Brain microvascular endothelial cell (primary cell): ENCODE data around the gene PLCB2.

ENCODE experiments used
- DNase-seq: peaks from one replicate; pipeline ENCODE4 v3.0.0-alpha.2; 2020
- H3K27ac ChIP-seq: fragments of 250-450 bp; sonication (Bioruptor Pico); 2 replicates; pipeline ENCODE4 v1.5.1; 2020; ENCODE audit warnings: mild to moderate bottlenecking, moderate library complexity
- H3K27me3 ChIP-seq: fragments of 250-450 bp; sonication (Bioruptor Pico); replicated peaks from 2 replicates; pipeline ENCODE4 v1.5.1; 2020; ENCODE audit warnings: mild to moderate bottlenecking
- H3K36me3 ChIP-seq: fragments of 250-450 bp; sonication (Bioruptor Pico); replicated peaks from 2 replicates; pipeline ENCODE4 v1.5.1; 2020; ENCODE audit warnings: mild to moderate bottlenecking
- H3K4me3 ChIP-seq: 2 replicates; pipeline ENCODE4 v1.5.1; 2011; ENCODE audit warnings: low read depth, mild to moderate bottlenecking, control low read depth, low read length, moderate library complexity
- CTCF ChIP-seq: IDR thresholded peaks from 2 replicates; pipeline ENCODE4 v1.5.1; 2011; ENCODE audit warnings: low read depth, mild to moderate bottlenecking, moderate library complexity, low read length, control low read depth, inconsistent platforms; ENCODE audit errors: missing control alignments
- in situ Hi-C: cut with HindIII; loops from 2 replicates; pipeline ENCODE4 v1.10.0; 2017; ENCODE audit warnings: low sequenced_read_pairs, low pct_ligation_motif_present

The PLCB2 gene

DNA sequence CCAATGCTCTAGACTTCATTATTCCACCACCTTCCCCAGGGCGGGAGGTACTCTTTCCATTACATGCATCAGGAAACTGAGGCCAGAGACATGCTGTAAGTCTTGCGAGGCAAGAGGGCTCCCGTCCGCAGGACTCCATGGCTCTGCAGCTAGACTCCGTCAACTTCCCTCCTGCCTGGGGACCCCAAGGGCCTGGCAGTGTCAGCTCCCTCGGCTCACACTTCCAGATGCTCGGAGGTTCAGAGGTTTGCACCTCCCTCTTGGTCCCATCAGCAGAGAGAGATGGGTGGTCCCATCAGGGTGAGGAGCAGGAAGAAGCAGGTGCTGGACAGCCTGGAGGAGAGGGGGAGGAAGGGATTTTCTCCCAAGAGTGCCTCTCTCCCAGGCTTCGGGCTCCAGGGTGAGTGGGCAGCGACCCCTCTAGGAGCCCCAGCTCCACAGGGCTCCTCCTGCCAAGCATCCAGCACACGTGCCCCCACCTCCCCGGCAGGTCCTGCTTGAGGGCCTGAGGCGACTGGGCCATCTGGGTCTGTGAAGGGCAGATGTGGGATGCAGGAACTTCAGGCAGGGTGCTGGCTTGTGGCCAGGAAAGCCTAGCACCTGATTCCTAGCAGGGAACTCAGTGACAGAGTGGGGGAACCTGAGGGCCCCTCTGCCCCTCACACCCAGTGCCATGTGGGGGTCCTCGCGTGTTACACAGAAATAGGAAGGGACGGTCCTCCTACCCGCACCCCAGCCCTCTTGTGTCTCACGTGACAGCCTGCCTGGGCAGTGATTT, 59.5 kb downstream of the PLCB2 start:
- in situ Hi-C loops = no loop called here
- Histone ChIP-seq H3K27ac (no peak overlapping the region), H3K27me3 (peaks cover 11% of the 10 kb centered on the region), H3K36me3 (no peaks in the 10 kb centered on the region), H3K4me3 (no peak overlapping the region)
- DNase-seq = no peak
- TF ChIP-seq CTCF = no peak

- no peak for TF ChIP-seq CTCF
- in situ Hi-C loops = no loop called here
- Histone ChIP-seq H3K27ac (no peak overlapping the region), H3K4me3 (no peak overlapping the region), H3K27me3 (peaks cover 7% of the 10 kb centered on the region), H3K36me3 (no peaks in the 10 kb centered on the region)
- DNase-seq = no peak
Measured at GRCh38 chr15:40247406-40247971, 60.2 kb downstream of the PLCB2 start.

DNA sequence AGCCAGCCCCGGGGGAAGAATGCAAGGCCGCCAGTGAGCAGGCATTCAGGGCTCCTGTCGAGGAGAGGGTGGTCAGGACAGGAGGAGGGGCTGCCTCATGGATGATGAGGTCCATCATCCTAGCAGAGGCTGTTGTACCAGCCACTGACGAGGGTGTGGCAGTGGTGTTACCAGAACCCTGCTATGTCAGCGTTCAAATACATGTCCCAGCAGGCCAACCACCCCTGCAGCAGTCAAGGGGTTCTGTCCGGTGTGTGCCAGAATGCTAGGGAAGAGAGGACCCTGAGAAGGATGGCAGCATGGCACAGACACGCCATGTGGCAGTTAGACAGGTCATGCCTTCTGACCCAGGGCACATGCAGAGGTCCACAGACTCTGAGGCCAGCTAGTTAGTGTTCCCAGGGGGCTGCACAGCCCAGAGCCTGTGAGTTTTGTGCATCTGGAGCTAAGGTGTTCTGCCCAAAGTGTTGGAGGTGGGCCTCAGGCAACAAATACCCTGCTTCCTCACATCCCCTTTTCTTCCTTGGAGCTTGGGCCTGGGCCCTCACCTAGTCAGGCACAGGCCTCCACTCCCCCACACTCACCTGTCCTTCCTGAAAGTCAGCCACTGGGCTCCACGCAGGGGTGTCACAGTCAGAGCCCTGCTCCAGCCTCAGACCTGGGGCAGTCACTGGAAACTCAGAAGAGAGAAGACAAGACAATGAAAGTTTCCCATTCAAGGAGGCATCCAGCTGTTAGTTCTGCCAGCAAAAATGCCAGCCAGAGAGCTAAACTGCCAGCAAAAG, 61.0 kb downstream of the PLCB2 start:
- H3K27ac ChIP-seq = no peak overlapping the region
- no peak for TF ChIP-seq CTCF
- H3K36me3 ChIP-seq = no peaks in the 10 kb centered on the region
- no peak for DNase-seq
- in situ Hi-C loops = no loop called here
- no peak overlapping the region for H3K4me3 ChIP-seq
- H3K27me3 ChIP-seq = no peaks in the 10 kb centered on the region

- no peak for DNase-seq
- no peak for TF ChIP-seq CTCF
- Histone ChIP-seq H3K27me3 (no peaks in the 10 kb centered on the region), H3K4me3 (no peak overlapping the region), H3K36me3 (no peaks in the 10 kb centered on the region), H3K27ac (no peak overlapping the region)
- in situ Hi-C loops = no loop called here
Measured at GRCh38 chr15:40245666-40246450, 61.9 kb downstream of the PLCB2 start.

DNA sequence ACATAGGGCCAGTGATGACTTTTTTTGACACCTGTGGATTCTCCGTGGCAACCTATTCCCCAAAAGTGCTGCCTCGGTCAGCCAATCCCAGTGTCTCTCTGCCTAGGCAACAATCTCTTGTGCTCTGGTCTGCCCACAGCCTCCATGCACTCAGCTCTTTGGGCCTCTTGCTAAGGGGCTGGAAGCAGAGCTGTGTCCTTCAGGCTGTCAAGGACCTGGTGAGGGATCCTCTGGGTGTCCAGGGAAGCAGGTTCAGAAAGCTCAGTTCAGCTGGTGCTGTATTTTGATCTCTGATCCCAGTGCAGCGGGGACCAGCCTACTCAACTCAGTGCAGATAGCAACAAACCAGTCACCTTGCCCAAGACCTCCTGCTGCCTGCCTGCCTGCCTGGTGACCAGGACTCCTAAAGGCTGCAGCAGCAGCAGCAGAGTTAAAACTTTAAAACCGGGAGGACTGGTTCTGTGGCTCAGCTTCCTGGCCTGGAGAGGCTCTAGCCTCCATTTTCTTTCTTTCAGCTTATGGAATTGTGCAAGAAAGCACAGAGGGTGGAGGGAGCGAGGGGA, 62.7 kb downstream of the PLCB2 start:
- DNase-seq = no peak
- no peaks in the 10 kb centered on the region for H3K36me3 ChIP-seq
- in situ Hi-C loops = no loop called here
- H3K4me3 ChIP-seq = no peak overlapping the region
- H3K27me3 ChIP-seq = no peaks in the 10 kb centered on the region
- H3K27ac ChIP-seq = no peak overlapping the region
- no peak for TF ChIP-seq CTCF
